SU-DHL-6 (cell line): Measurements from ENCODE around the gene FCHO1.

Experiments
- CTCF ChIP-seq: fragments of 200-600 bp; sonication (generic); IDR thresholded peaks from one replicate; pipeline ENCODE4 v1.5.1; 2017; ENCODE audit warnings: antibody characterized with exemption, mild to moderate bottlenecking, low read length, moderate library complexity; ENCODE audit not compliant: insufficient read depth, poor library complexity, severe bottlenecking
- EZH2phosphoT487 ChIP-seq: fragments of 200-600 bp; sonication (generic), shearing (Covaris generic); conservative IDR thresholded peaks from 2 replicates; pipeline ENCODE4 v1.6.1; 2018; ENCODE audit warnings: mild to moderate bottlenecking, antibody characterized with exemption, low read length, moderate library complexity, mixed read lengths

DNA sequence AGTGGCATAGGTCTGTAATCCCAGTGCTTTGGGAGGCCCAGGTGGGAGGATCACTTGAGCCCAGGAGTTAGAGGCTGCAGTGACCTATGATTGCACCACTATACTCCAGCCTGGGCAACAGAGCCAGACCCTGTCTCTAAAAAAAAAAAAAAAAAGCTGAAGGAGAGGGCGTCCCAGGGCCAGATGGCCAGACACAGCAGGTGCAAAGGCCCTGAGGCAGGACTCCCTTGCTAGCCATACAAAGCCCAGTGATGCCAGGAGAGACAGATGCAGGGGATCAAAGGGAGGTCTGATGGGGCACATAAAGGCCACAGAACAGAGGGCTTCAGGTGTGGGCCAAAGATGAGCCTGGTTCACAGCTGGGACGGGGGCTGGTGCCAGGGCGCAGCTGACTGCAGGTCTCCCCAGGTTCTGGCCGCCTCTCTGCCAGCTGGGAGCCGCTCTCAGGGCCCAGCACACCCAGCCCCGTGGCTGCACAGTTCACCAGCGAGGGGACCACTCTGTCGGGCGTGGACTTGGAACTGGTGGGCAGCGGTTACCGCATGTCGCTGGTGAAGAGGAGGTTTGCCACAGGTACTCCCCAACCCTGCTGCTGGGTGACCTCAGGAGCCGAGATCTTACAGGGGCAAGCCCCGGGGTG is 36.1 kb downstream of the FCHO1 start:
- TF ChIP-seq CTCF (no peak), EZH2phosphoT487 (no peak)
